T-helper 17 cell (primary cell): Measurements from ENCODE around the gene SPAAR. TPM values are rescaled to one million over a fixed set of nuclear protein-coding genes. Genes with fewer than 3 reads are reported as not detected.
"Not testable (repeated sequence)": the region's sequence is repeated elsewhere in the genome, so short reads cannot be mapped to it uniquely, and the experiment has no call there.

Experiments
- ATAC-seq: fragments of 150-1000 bp; cut with Tn5 transposase; 2 replicates; pipeline ENCODE4 v1.10.0; 2021; ENCODE audit warnings: mild to moderate bottlenecking, moderate library complexity
- DNase-seq, 3 donors: peaks; one replicate each; pipeline versions ENCODE4 v3.0.0 to v3.0.0-alpha.2; 2020 to 2021
- H3K9me3 ChIP-seq: one replicate; pipeline ENCODE4 v1.7.0; 2013; ENCODE audit warnings: low read length, mild to moderate bottlenecking; ENCODE audit not compliant: control insufficient read depth, poor library complexity, severe bottlenecking
- H3K27ac Mint-ChIP-seq: one replicate; pipeline ENCODE4 v1.8.0; 2022; ENCODE audit warnings: mild to moderate bottlenecking, moderate library complexity, mixed read lengths
- H3K27me3 Mint-ChIP-seq: one replicate; pipeline ENCODE4 v1.8.0; 2022; ENCODE audit warnings: mixed read lengths
- H3K36me3 Mint-ChIP-seq: one replicate; pipeline ENCODE4 v1.8.0; 2022; ENCODE audit warnings: low read depth, mixed read lengths
- H3K4me1 Mint-ChIP-seq: one replicate; pipeline ENCODE4 v1.8.0; 2022; ENCODE audit warnings: mild to moderate bottlenecking, mixed read lengths
- H3K4me3 Mint-ChIP-seq: one replicate; pipeline ENCODE4 v1.8.0; 2022; ENCODE audit warnings: mild to moderate bottlenecking, moderate library complexity, mixed read lengths
- total RNA-seq, 4 donors: library from RNA in 2 of 4; stranded (reverse) in 2 of 4; gene quantifications; one replicate each; pipeline ENCODE4 v1.2.3 and lab custom pipeline; 2022 to 2026

SPAAR gene
- total RNA-seq, 2 donors from 2014 or later = not detected

DNA sequence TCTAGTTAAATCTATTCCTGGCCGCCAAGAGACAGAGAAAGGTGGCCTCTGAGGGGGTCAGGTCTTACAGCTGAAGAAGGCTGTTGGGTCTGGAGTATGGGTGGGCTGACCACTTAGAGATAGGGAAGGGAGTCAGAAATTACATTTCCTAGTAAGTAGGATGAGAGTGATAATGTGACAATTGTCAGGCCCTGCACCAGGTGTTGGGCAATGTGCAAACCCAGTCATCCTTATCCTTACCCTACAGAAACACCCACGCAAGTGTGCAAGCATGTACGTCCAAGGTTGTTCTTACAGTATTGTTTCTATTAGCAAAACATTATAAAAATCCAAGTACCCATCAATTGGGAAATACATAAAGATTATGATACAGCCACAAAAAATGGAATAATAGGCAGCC is 9.5 kb downstream of the SPAAR start:
- ATAC-seq = no peak
- H3K27ac Mint-ChIP-seq = no peak overlapping the region

GRCh38 chr9:35919212-35920008 is 10.1 kb downstream of the SPAAR start:
- H3K4me3 Mint-ChIP-seq = no peak overlapping the region
- ATAC-seq = no peak
- H3K4me1 Mint-ChIP-seq = peaks cover 3% of the 10 kb centered on the region
- H3K36me3 Mint-ChIP-seq = no peaks in the 10 kb centered on the region
- H3K27me3 Mint-ChIP-seq = no peaks in the 10 kb centered on the region
- no peak overlapping the region for H3K27ac Mint-ChIP-seq
- H3K9me3 ChIP-seq = no peaks in the 10 kb centered on the region
- DNase-seq = no peak

More for the DNA sequence above, 9.5 kb downstream of the SPAAR start:
- no peaks in the 10 kb centered on the region for H3K36me3 Mint-ChIP-seq
- H3K4me3 Mint-ChIP-seq = no peak overlapping the region
- no peaks in the 10 kb centered on the region for H3K27me3 Mint-ChIP-seq
- H3K4me1 Mint-ChIP-seq = no peaks in the 10 kb centered on the region
- DNase-seq = no peak
- no peaks in the 10 kb centered on the region for H3K9me3 ChIP-seq

DNA sequence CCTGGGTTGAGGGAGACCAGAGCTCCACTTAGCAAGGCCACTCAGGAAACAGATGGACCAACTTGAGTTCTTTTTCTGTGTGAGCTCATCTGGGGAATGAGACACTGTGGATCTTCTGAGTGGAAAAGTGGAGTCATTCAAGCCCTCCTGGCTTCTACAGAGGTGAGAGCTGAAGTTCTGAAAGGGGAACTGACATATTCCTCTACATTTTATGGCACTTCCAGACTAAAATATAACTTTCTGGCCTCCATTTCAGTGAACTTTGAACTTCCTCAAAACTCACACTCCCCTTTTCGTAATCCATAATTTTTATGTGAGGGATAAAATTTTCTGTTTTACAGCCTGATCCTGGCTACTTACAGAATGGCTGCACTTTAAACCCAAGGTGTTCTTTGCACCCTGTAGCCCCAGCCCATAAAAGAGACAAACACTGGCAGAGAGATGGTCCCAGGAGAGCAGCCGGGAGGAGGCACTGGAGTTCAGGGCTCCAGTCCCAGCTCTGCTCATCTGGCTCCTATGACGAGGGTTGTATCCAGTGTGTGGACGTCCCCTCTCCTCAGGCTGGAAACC is 10.8 kb downstream of the SPAAR start:
- Mint-ChIP-seq H3K4me1 (peaks cover 3% of the 10 kb centered on the region), H3K27me3 (no peaks in the 10 kb centered on the region), H3K4me3 (no peak overlapping the region), H3K27ac (no peak overlapping the region), H3K36me3 (no peaks in the 10 kb centered on the region)
- no peak for DNase-seq
- no peak for ATAC-seq
- H3K9me3 ChIP-seq = no peaks in the 10 kb centered on the region

GRCh38 chr9:35923598-35923926 is 14.3 kb downstream of the SPAAR start:
- peaks cover 7% of the 10 kb centered on the region for H3K27me3 Mint-ChIP-seq
- H3K4me3 Mint-ChIP-seq = no peak overlapping the region
- H3K4me1 Mint-ChIP-seq = peaks cover 3% of the 10 kb centered on the region
- no peaks in the 10 kb centered on the region for H3K9me3 ChIP-seq
- H3K27ac Mint-ChIP-seq = no peak overlapping the region
- H3K36me3 Mint-ChIP-seq = no peaks in the 10 kb centered on the region
- DNase-seq (no peak), ATAC-seq (no peak)

DNA sequence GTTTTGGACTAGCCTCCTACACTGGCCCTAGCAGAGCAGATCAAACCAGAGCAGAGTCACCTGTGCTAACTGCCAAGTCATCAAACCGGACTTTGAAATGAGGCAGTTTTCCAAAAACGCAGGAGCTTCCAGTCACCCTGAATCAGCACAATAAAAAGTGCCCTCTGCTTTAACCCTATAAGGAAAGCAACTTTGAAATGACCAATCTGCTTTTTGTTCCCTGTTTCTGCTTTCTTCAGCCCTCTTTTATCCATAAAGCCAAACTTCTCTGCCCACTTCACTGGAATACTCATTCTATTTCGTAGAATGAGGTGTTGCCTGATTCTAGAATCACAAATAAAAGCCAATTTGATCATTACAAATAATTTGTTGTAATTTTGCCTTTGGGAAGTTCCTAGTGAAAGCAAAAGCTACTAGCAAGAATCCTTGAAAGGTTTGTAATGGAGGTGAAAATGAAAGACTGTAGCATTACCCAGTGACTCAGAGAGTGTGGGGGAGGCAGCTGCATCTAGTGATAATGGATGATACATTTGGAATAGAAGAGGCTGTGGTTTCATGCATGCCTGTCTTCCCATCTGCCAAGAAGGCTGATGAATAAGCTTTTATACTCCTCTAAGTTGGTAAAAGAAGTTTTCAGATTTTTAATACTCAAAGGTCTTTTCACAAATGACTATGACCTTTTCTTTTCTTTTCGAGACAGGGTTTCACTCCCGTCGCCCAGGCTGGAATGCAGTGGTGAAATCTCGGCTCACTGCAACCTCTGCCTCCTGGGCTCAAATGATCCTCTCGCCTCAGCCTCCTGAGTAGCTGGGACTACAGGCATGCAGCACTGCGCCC is 14.9 kb downstream of the SPAAR start:
- ATAC-seq = no peak
- no peaks in the 10 kb centered on the region for H3K9me3 ChIP-seq
- no peaks in the 10 kb centered on the region for H3K36me3 Mint-ChIP-seq
- H3K27me3 Mint-ChIP-seq = peaks cover 7% of the 10 kb centered on the region
- no peak for DNase-seq
- no peak overlapping the region for H3K27ac Mint-ChIP-seq
- H3K4me3 Mint-ChIP-seq = no peak overlapping the region
- H3K4me1 Mint-ChIP-seq = peaks cover 3% of the 10 kb centered on the region

- Mint-ChIP-seq H3K27ac (no peak overlapping the region), H3K36me3 (no peaks in the 10 kb centered on the region), H3K4me1 (peaks cover 9% of the 10 kb centered on the region), H3K4me3 (no peak overlapping the region), H3K27me3 (peaks cover 7% of the 10 kb centered on the region)
- DNase-seq (no peak), ATAC-seq (no peak)
- H3K9me3 ChIP-seq = no peaks in the 10 kb centered on the region
These were observed 19.5 kb downstream of the SPAAR start for GRCh38 chr9:35928591-35929452.

- DNase-seq (no peak), ATAC-seq (no peak)
- H3K9me3 ChIP-seq = no peaks in the 10 kb centered on the region
- Mint-ChIP-seq H3K36me3 (no peaks in the 10 kb centered on the region), H3K4me1 (peaks cover 7% of the 10 kb centered on the region), H3K27me3 (peaks cover 7% of the 10 kb centered on the region), H3K27ac (no peak overlapping the region), H3K4me3 (no peak overlapping the region)
These were observed 20.1 kb downstream of the SPAAR start for GRCh38 chr9:35929453-35929718.

DNA sequence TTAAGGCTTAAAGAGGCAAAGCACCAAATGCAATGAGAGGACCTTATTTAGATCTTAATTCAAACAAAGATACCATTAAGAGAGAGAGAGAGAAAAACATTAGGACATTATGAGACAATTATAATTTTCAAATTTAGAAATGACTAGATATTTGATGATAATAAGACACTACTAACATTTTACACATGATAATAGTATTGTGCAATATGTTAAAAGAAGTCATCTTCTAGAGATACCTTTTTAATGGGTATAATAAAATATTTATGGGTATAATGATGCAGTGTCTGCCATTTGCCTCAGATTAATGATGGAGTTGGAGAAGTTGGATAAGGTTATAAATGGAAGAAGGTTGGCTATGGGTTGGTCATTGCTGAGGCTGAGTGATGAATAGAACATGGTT is 21.2 kb downstream of the SPAAR start:
- H3K27ac Mint-ChIP-seq = no peak overlapping the region
- H3K9me3 ChIP-seq = no peaks in the 10 kb centered on the region
- DNase-seq (no peak), ATAC-seq (no peak)
- no peak overlapping the region for H3K4me3 Mint-ChIP-seq
- H3K27me3 Mint-ChIP-seq = peaks cover 7% of the 10 kb centered on the region
- H3K4me1 Mint-ChIP-seq = peaks cover 7% of the 10 kb centered on the region
- no peaks in the 10 kb centered on the region for H3K36me3 Mint-ChIP-seq

GRCh38 chr9:35930989-35931388 is 21.7 kb downstream of the SPAAR start:
- ATAC-seq = no peak
- H3K27me3 Mint-ChIP-seq = peaks cover 7% of the 10 kb centered on the region
- H3K27ac Mint-ChIP-seq = no peak overlapping the region
- H3K4me1 Mint-ChIP-seq = peaks cover 7% of the 10 kb centered on the region
- H3K9me3 ChIP-seq = no peaks in the 10 kb centered on the region
- no peaks in the 10 kb centered on the region for H3K36me3 Mint-ChIP-seq
- DNase-seq = no peak
- H3K4me3 Mint-ChIP-seq = no peak overlapping the region

DNA sequence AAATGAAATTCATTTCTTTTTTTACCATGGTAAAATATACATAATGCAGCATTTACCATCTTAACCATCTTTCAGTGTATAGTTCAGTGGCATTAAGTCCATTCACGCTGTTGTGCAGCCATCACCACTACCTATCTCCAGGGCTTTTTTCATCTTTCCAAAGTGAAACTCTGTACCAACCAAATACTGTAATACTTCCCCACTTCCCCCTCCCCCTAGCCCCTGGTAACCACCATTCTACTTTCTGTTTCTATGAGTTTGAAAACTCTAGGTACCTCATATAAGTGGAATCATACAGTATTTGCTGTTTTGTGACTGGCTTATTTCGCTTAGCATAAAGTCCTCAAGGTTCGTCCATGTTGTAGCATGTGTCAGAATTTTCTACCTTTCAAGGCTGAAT is 23.4 kb downstream of the SPAAR start:
- H3K4me3 Mint-ChIP-seq = no peak overlapping the region
- ATAC-seq (no peak), DNase-seq (no peak)
- H3K36me3 Mint-ChIP-seq = no peaks in the 10 kb centered on the region
- H3K4me1 Mint-ChIP-seq = peaks cover 7% of the 10 kb centered on the region
- H3K27me3 Mint-ChIP-seq = no peaks in the 10 kb centered on the region
- peaks cover 3% of the 10 kb centered on the region for H3K9me3 ChIP-seq
- H3K27ac Mint-ChIP-seq = no peak overlapping the region

- no peak for ATAC-seq
- H3K9me3 ChIP-seq = peaks cover 3% of the 10 kb centered on the region
- no peak for DNase-seq
- Mint-ChIP-seq H3K27me3 (no peaks in the 10 kb centered on the region), H3K36me3 (no peaks in the 10 kb centered on the region), H3K27ac (peak overlapping the region; percentile 32), H3K4me3 (no peak overlapping the region), H3K4me1 (peaks cover 13% of the 10 kb centered on the region)
These were observed 24.3 kb downstream of the SPAAR start for GRCh38 chr9:35933550-35934067.

DNA sequence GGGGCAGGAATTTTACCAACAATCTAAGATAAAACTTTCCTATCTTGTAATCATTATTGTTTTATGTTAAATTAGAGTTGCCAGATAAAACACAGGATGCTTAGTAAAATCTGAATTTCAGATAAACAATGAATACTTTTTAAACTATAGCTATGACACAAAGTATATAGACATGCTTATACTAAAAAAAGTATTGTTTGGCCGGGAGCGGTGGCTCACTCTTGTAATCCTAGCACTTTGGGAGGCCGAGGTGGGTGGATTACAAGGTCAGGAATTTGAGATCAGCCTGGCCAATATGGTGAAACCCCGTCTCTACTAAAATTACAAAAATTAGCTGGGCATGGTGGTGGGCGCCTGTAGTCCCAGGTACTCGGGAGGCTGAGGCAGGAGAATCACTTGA is 24.8 kb downstream of the SPAAR start:
- H3K27me3 Mint-ChIP-seq, ATAC-seq, DNase-seq, H3K4me3 Mint-ChIP-seq, H3K36me3 Mint-ChIP-seq, H3K9me3 ChIP-seq: not testable (repeated sequence)
- peaks cover 17% of the 10 kb centered on the region for H3K4me1 Mint-ChIP-seq
- H3K27ac Mint-ChIP-seq = peak overlapping the region; percentile 32

GRCh38 chr9:35935261-35935660 is 26.0 kb downstream of the SPAAR start:
- no peaks in the 10 kb centered on the region for H3K27me3 Mint-ChIP-seq
- peaks cover 3% of the 10 kb centered on the region for H3K9me3 ChIP-seq
- no peak overlapping the region for H3K27ac Mint-ChIP-seq
- H3K4me1 Mint-ChIP-seq = peaks cover 25% of the 10 kb centered on the region
- DNase-seq = no peak
- H3K36me3 Mint-ChIP-seq = no peaks in the 10 kb centered on the region
- ATAC-seq = no peak
- H3K4me3 Mint-ChIP-seq = no peak overlapping the region
